ENCODE measurements around the gene AZIN2.
A peak's percentile ranks its signal among the peaks of the same experiment; 100 is the strongest.

AZIN2 gene

GRCh38 chr1:33078030-33078591 is 2.8 kb upstream of the AZIN2 start:
- Histone ChIP-seq H3K9me3 (ENCODE audit: severe bottlenecking) (no peaks in the 10 kb centered on the region), H3K4me1 (ENCODE audit: insufficient read depth, poor library complexity, severe bottlenecking) (no peaks in the 10 kb centered on the region), H3K27ac (ENCODE audit: poor library complexity, severe bottlenecking) (no peak overlapping the region), H3K27me3 (ENCODE audit: insufficient read depth, poor library complexity, severe bottlenecking) (no peaks in the 10 kb centered on the region), H3K36me3 (ENCODE audit: low read depth) (no peaks in the 10 kb centered on the region), H3K4me3 (ENCODE audit: severe bottlenecking) (no peak overlapping the region)
- DNase-seq (ENCODE audit: low spot score): no peak
- no peak for ATAC-seq (ENCODE audit: low read depth)
- TF ChIP-seq CTCF (IDR thresholded peaks at IDR 0.05; ENCODE audit: poor library complexity, severe bottlenecking): no peak

GRCh38 chr1:33080373-33080772 is 580 bp upstream of the AZIN2 start:
- DNase-seq (ENCODE audit: low spot score): no peak
- no peak for ATAC-seq (ENCODE audit: low read depth)
- Histone ChIP-seq H3K27me3 (ENCODE audit: insufficient read depth, poor library complexity, severe bottlenecking) (no peaks in the 10 kb centered on the region), H3K4me1 (ENCODE audit: insufficient read depth, poor library complexity, severe bottlenecking) (no peaks in the 10 kb centered on the region), H3K36me3 (ENCODE audit: low read depth) (no peaks in the 10 kb centered on the region), H3K9me3 (ENCODE audit: severe bottlenecking) (no peaks in the 10 kb centered on the region), H3K4me3 (ENCODE audit: severe bottlenecking) (peak overlapping the region; percentile 49), H3K27ac (ENCODE audit: poor library complexity, severe bottlenecking) (no peak overlapping the region)
- TF ChIP-seq CTCF (IDR thresholded peaks at IDR 0.05; ENCODE audit: poor library complexity, severe bottlenecking): no peak

DNA sequence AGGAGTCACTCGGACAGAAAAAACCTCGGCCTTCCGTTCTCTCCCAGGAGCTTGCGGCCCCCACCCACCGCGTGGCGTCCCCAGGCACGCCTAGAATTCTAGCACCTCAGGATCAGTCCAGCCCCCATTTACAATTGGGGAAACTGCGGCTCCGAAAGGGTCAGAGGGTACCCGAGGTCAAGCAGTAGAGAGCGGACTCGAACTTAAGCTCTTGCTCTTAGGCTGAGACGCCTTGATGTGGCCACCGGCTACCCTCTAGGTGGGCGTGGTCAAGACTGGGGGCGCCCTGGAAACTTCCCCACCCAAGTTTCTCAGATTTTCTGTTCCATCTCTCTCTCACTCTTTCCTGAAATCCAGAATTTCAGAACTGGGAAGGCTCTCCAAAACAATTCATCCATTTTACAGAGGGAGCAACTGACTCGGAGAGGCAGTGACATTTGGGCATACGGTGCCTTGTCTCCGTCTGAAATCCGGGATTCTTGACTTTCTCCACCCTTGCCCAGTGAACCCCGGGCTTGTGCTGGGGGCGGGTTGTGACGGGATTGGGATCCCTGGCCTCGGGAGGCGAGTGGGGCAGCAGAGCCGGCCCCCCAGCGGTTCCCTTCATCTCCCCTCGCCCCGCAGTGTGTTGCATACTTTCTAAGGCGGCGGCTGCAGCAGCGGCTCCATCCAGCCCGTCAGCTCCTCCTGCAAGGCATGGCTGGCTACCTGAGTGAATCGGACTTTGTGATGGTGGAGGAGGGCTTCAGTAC is 777 bp downstream of the AZIN2 start:
- Histone ChIP-seq H3K9me3 (ENCODE audit: severe bottlenecking) (no peaks in the 10 kb centered on the region), H3K27ac (ENCODE audit: poor library complexity, severe bottlenecking) (no peak overlapping the region), H3K4me1 (ENCODE audit: insufficient read depth, poor library complexity, severe bottlenecking) (no peaks in the 10 kb centered on the region), H3K4me3 (ENCODE audit: severe bottlenecking) (peak overlapping the region; percentile 49), H3K36me3 (ENCODE audit: low read depth) (no peaks in the 10 kb centered on the region), H3K27me3 (ENCODE audit: insufficient read depth, poor library complexity, severe bottlenecking) (no peaks in the 10 kb centered on the region)
- no peak for ATAC-seq (ENCODE audit: low read depth)
- no peak for TF ChIP-seq CTCF (IDR thresholded peaks at IDR 0.05; ENCODE audit: poor library complexity, severe bottlenecking)
- no peak for DNase-seq (ENCODE audit: low spot score)

DNA sequence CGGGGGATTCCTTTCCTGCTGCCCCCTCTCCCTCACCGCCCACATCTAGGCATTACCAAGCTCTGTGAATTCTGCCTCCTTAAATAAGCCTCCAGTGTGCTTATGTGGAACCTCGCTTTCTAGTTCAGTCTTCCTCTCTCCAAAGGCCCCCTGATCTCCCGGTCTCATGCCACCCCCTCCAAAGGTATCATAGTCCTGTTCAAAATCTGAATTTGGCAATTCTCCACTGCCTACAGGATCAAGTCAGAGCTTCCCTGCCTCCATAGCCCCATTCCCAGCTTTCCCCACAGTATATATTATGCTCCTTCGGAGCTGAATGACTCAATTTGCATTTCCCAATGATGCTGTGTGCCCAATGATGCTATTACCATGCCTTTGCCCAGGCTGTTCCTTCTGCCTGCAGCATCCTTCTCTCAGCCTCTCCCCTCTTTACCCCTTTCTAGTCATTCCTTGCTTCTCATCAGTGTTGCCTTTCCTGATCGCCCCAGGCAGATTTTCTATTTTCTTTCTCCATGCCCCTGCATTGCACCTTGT is 1.7 kb downstream of the AZIN2 start:
- H3K9me3 ChIP-seq (ENCODE audit: severe bottlenecking): no peaks in the 10 kb centered on the region
- no peaks in the 10 kb centered on the region for H3K36me3 ChIP-seq (ENCODE audit: low read depth)
- H3K4me3 ChIP-seq (ENCODE audit: severe bottlenecking): no peak overlapping the region
- ATAC-seq (ENCODE audit: low read depth) (no peak), DNase-seq (ENCODE audit: low spot score) (no peak)
- H3K27me3 ChIP-seq (ENCODE audit: insufficient read depth, poor library complexity, severe bottlenecking): no peaks in the 10 kb centered on the region
- TF ChIP-seq CTCF (IDR thresholded peaks at IDR 0.05; ENCODE audit: poor library complexity, severe bottlenecking): no peak
- no peaks in the 10 kb centered on the region for H3K4me1 ChIP-seq (ENCODE audit: insufficient read depth, poor library complexity, severe bottlenecking)
- H3K27ac ChIP-seq (ENCODE audit: poor library complexity, severe bottlenecking): no peak overlapping the region

- DNase-seq (ENCODE audit: low spot score): no peak
Observed at GRCh38 chr1:33085332-33085731, 4.4 kb downstream of the AZIN2 start.

More at GRCh38 chr1:33085332-33085731, 4.4 kb downstream of the AZIN2 start:
- Histone ChIP-seq H3K36me3 (ENCODE audit: low read depth) (no peaks in the 10 kb centered on the region), H3K4me1 (ENCODE audit: insufficient read depth, poor library complexity, severe bottlenecking) (no peaks in the 10 kb centered on the region), H3K27ac (ENCODE audit: poor library complexity, severe bottlenecking) (no peak overlapping the region), H3K9me3 (ENCODE audit: severe bottlenecking) (no peaks in the 10 kb centered on the region), H3K4me3 (ENCODE audit: severe bottlenecking) (no peak overlapping the region), H3K27me3 (ENCODE audit: insufficient read depth, poor library complexity, severe bottlenecking) (no peaks in the 10 kb centered on the region)
- no peak for ATAC-seq (ENCODE audit: low read depth)
- no peak for TF ChIP-seq CTCF (IDR thresholded peaks at IDR 0.05; ENCODE audit: poor library complexity, severe bottlenecking)

Measured in RWPE2 (cell line).